CD4-positive, alpha-beta T cell treated with Interleukin-15 for 1 hour (primary cell): ENCODE results near the gene TMEM164.
A peak's percentile ranks its signal among the peaks of the same experiment; 100 is the strongest.
"Not testable (repeated sequence)": the region's sequence is repeated elsewhere in the genome, so short reads cannot be mapped to it uniquely, and the experiment has no call there.

Experiments used
- DNase-seq: peaks from one replicate; pipeline ENCODE4 v3.0.0-alpha.2; 2020

TMEM164 gene

DNA sequence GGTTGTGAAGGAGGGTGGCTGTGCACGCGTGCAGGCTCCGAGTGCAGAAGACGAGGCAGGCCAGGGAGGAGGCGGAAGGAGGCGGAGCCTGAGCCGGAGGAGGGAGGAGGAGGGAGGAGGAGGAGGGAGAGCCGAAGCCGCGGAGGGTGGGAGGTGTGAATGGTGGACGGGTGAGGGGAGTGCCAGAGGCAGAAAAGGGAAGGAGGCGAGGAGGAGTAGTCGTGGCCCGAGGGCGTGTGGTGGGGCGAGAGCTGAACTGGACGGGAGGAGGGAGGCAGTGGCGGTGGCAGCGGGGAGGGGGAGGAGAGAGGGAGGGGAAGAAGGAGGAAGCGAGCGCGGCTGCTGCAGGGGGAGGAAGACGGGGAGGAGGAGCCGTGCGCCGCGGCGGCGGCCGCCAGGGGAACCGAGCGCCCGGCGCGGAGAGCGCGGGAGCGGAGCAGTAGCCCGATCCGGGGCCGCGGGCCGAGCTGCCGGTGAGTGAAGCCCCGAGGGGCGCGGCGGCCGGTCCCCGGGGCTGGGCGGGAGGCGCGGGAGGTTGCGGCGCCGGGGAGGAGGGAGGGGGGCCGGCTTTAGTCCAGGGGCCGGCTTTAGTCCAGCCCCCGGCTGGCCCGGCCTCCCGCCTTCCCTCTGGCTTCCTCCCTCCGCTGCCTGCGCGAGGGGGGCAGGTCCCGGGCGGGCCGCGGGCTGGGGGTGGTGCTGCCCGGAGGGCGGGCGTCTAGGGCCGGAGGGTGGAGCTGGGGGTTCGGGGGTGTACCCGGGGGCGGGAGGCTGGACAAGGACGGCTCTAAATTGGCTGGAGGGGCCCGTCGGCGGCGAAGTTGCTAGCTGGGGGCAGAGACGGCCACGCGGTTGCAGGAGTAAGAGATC lies at the start of gene TMEM164:
Gene TMEM164, plus strand, starts transcription at position 815 of the 867 bp plus-strand sequence. CDS start 661 bp downstream, outside the sequence.
- DNase-seq: peak; percentile 87

DNA sequence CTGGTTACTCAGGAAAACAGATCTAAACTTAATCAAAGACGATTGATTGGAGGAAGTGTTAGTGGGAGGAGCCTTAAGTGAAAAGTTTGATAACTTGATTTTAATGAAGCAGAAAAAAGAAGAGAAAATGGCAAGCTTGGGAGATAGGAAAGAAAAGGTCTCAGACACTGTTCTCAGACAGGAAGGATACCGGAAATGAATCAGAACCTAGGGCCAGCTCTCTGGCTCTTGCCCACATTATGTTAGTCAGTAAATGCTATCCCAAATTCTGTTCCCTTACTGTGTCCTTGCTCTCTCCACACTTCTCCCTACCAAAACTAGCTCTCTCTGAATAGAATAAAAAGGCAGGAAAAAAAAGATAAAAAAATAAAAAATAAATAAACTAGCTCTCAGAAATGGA lies 48.6 kb upstream of the TMEM164 start:
- no peak for DNase-seq

DNA sequence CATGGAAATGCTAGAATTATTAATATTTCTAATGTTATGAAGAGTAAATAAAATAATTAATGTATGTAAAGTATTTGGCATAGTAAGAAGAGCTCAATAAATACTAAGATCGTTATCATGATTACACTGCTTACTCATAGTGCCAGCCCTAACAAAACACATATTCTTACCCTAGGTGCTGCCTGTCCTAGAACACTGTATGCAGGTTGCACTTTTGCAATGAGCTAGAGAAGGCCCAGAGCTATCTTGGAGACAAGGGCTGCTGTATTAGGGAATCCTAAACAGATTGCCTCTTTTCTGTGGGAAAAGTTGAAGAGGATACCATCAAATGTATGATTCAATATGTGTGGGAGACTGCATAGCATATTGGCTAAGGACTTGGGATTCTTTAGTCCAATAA lies 48.0 kb upstream of the TMEM164 start:
- DNase-seq: no peak

DNA sequence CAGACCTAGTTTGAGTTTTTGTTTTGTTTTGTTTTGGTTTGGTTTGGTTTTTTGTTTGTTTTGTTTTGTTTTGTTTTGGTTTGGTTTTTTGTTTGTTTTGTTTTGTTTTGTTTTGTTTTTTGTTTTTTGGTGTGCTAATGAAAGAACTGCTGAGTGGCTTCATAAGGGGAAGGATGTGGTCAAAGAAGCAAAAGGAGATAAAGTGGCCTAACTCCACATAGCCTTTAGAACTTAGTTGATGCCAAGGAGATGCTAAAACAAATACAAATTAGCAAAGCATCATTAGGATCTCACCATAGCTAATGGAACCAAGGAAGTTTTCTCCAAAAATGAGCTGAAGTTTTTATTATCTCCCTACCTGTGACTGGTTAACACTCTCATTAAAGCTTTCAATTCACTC lies 44.6 kb upstream of the TMEM164 start:
- DNase-seq: no peak

DNA sequence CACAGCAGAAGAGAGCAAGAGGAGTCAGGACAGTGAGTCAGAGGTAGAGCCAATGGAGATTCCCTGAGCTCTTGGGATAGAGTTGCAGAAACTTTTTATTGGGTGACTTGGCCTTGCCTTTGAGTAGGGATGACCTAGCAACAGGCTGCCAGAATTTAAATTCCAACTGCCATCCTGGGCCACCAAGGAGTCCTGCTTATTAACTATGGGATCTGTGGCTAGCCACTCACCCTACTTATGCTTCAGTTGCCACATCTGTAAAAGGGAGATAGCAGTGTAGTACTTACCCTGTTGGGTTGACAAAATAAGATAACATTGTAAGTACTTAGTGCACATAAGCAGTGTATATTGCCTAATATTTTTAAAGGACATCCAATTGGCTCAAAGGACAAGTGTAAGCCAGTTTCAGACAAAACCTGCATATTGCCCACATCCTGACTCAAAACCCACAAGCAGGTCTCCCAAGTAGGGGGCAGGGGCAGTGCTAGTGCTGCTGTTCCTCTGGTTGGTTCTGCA lies 43.5 kb upstream of the TMEM164 start:
- DNase-seq: no peak

DNA sequence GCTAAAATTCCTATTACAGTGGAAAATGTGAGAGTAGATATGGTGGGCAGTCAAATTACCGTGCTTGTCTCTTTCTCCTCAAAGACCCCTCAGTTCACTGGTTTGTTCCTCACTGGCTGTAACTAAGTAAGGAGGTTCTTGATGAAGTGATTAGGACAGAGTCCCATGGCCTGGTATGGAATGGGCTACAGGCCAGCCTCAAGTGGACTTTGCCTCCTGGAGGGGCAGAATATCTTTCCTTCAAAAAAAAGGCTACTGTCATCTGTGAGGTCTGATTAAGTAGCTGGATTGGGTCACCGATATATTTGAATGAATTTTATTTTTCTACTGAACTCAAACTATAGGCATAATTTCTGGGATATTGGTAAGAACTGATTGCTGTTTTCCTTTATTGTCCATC lies 38.5 kb upstream of the TMEM164 start:
- no peak for DNase-seq

DNA sequence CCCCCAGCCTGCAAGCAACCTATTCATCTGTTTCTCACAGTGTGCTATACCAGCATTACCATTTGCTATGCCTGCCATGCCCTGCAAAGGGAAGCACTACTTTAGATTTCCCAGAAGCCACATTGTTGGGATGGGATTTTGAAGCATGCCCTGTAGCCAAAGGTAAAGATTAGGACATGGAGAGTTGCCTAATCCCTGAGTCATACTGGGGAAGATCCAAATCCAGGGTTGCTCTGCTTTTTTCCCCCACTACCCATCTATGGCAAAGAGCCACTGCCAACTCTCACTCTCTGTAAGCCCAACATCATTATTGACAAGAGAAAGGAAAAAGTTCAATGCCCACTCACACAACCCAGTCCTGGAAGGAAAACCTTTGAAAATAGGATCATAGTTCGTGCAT lies 36.7 kb upstream of the TMEM164 start:
- no peak for DNase-seq

DNA sequence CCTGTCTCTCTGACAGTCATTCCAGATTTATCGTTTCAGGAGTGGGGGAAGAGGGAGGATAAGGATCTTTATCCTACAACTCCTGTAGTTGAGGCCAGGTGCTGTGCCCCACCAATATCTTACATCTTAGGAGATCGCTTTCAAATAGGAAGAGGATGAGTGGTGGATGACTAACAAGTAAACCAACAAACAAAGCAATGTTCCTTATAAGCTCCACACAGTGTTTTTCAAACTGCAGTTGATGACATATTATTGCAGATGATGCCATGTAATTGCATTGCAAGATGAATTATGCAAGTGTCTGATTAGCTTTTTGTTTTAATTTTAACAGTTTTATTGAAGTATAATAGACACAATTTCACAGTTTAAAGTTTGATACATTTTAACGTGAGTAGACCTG lies 35.8 kb upstream of the TMEM164 start:
- DNase-seq: no peak

DNA sequence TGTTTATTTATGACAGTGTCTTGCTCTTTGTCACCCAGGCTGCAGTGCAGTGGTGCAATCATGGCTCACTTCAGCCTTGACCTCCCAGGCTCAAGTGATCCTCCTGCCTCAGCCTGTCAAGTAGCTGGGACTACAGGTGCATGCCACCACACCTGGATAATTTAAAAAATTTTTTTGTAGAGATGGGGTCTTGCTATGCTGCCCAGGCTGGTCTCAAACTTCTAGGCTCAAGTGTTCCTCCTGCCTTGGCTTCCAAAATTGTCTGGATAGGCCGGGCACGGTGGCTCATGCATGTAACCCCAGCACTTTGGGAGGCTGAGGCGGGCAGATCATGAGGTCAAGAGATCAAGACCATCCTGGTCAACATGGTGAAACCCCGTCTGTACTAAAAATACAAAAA lies 32.1 kb upstream of the TMEM164 start:
- not testable (repeated sequence) for DNase-seq

DNA sequence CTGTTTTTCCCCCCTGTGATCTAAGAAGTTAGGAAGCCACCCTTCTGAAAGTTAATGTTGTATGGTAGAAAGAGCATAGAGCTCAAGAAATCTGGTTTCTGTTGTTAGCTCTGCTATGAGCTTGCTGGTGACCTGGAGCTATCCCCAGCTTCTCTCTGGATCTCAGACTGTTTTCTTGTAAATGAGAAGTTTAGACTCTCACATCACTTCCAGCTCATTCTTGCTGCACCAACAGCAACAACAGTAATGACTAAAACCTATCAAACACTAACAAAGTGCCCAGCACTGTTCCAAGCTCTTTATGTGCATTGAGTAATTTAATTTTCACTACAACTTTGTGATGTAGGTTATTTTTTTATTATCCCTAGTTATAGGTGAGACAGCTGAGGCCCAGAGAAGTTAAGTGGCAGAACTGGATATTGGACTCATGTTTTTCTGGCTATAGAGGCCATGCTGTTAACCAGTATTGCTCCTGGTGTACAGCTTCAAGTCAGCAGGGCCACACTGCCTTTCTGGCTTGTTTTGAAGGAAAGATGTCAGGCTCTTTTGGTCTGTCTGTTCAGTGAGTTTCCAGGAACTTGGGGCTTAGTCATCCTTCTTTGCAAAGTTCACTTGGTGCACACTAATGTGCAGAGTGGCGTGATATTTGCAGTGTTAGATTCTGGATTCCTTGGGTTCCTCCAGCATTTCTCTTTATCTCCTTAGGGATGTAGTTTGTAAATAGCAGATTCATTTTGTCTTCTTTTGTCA lies 27.8 kb upstream of the TMEM164 start:
- DNase-seq: no peak

DNA sequence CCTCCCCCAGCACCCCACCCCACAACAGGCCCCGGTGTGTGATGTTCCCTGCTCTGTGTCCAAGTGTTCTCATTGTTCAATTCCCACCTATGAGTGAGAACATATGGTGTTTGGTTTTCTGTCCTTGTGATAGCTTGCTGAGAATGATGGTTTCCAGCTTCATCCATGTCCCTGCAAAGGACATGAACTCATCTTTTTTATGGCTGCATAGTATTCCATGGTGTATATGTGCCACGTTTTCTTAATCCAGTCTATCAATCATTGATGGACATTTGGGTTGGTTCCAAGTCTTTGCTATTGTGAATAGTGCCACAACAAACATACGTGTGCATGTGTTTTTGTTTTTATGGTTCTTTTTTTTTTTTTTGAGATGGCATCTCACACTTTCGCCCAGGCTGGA lies 17.7 kb upstream of the TMEM164 start:
- not testable (repeated sequence) for DNase-seq

DNA sequence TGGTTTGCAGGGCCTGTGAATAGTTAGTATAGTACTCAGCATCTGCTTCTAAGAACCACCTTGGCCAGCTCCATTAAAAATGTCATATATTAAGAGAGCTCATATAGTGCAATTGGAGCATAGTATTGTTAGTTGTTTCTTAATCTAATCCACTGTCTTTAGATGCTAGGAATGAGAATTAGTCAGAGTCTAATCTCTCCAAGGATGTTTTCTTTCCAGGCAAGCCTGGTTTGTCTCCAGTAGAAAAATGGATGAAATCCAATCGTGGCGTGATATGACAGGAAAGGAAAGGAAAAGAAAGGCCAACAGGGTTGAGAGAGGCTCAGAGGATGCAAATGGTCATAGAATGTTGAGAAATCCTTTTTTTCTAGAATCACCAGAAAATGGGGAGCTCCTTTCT lies 15.0 kb upstream of the TMEM164 start:
- DNase-seq: no peak

DNA sequence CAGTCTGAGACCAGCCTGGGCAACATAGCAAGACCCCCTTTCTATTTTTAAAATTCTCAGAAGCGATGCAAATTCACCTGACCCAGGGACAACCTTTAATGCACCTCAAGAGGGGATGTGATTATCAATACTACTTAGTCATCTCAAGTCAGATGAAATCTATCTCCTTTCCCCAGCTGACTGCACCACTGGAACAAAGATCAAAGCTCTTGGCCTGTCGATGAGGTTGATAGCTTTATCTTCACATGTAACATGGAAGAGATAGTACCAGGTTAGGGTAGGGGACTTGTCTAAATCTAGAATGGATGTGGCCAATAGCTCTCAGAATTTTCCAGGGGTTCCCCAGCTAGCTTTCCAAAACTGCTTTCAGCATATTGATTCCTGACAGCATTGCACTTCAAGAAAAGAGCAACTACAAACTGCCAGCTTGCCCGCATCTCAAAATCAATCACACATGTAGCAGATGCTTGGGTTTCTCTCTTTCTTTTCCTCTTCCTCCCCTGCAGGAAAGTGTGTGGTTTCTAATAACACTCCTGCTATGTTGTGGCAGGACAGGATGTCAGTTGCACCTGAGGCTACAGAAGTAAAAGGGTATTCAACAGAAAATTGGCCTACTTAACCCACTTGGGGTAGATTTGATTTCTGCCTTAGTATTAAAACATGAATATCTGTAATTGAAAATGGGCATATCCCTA lies 12.2 kb upstream of the TMEM164 start:
- no peak for DNase-seq

DNA sequence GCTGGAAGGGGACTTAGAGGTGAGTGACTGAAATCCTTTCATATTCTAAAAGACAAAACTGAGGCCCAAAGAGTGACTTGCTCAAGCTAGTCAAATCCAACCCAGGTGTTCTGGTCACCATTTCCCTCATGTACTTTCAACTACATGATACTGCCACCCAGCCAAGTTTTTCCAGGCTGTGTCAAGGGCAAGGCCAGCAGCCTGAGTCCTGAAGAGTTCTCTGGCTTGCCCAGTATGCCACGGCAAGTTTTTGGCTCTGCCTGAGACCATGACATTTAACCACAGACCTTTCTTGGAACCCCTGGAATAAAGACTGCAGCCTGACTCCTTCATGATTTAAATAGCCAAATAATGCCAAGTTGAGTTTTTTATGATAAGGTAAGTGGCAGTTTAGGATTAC lies 10.7 kb upstream of the TMEM164 start:
- no peak for DNase-seq

DNA sequence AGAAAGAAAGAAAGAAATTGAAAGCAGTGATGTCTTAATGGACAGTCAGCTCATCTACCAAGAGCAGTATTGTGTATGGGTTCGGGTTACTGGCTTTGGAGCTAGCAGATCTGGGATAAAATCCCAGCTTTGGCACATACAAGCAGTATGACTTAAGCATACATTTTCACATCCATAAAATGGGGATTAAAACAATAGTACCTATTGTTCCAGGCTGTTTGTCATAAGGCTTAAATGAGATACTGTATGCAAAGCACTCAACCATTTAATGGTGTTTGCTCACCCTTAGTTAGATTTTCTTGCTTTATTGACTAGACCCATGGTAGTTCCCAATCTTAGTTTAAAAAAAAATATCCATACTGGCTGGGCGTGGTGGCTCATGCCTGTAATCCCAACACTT lies 7.8 kb upstream of the TMEM164 start:
- DNase-seq: no peak

DNA sequence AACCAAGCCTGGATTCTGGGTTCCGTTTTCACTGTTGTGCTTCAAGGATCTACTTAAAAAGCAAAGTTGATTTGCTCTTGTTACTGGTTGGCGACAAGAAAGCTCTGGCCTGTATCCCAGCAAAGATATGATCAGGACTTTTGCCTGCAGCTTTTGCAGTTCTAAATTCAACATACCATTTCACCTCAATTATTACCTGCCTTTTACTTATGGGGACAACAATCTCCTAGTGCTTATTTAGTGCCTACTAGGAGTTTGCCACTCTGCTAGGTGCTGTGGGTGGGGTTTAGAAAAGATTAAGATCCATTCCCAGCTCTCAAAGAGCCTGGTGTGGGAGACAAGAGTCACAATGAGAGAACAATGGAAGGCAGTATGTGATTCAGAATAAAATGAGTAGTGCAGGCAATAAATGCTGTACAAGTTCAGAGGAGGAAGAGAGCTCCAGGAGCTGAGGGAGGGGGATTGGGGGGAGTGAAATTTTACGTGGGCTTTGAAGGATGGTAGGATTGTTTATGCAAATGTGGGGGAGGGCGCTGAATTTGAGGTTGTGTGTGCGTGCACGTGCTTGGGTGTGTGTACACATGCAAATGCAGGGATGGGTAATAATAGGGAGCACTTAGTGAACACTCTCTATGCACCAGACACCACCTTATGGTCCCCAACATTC lies 5.0 kb upstream of the TMEM164 start:
- DNase-seq: no peak

DNA sequence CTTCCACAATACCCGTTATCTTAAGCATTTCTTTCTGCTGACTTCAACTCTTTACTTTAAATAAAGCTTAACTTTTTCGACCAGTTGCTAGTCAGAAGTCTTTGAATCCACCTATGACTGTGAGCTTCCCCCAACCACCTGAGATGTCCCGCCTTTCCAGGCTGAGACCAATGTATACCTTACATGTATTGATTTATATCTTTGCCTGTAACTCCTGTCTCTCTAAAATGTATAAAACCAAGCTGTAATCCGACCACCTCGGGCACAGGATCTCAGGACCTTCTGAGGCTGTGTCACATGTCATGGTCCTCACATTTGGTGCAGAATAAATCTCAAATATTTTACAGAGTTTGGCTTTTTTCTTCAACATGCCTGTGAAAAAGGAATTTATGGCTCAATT lies 2.9 kb upstream of the TMEM164 start:
- no peak for DNase-seq

DNA sequence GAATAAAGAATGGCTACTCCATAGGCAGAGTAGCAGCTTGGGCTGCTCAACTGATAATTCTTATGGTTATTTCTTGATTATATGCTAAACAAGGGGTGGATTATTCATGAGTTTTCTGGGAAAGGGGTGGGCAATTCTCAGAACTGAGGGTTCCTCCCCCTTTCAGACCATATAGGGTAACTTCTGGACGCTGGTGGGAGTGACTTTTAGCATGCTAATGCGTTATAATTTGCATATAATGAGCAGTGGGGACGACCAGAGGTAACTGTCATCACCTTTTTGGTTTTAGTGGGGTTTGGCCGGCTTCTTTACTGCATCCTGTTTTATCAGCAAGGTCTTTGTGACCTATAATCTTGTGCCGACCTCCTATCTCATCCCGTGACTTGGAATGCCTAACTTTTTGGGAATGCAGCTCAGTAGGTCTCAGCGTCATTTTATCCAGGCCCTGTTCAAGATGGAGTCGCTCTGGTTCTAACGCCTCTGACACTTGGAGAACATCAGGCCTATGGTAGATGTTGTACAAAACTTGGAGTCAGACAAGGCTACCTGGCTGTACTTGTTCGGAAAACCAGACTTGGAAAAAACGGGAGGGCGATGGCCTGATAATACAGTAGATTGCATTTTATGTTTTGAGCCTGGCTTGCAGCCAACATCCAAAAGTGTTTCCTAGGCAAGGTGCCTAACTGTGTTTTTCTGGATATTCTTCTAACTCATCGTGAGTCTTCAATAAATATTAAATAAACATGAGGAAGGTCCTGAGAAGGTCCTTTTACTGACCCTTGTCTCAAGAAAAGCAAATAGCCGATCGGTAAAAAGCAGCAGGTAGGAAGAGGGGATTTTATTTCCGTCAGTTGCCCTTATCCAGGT lies 1.8 kb upstream of the TMEM164 start:
- no peak for DNase-seq

DNA sequence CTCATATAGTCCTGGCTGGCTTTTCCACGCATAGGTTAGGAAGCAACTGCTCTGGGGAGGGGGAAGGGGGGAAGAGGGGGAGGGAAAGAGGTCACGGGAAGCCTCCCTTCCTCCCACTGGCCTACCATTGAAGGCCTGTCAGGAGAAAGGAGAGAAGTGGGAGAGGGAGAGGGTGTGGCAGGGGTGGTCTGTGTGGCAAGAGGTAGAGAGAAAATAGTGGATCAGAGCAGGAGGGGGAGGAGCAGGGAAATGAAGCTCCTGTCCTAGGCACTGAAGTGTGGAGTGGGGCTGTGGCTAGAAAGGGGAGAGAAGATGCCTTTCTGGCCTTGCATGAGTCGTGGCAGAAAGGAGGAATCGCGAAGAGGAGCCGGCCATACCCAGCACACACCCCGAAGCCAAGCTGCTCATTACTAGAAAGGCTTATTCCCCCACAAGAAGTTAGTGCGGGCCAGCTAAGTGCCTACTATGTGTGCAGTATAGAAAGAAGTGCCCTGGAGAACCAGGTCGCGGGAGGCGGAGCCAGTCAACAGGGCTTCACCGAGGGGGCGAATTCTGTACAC lies 1.1 kb upstream of the TMEM164 start:
- no peak for DNase-seq

DNA sequence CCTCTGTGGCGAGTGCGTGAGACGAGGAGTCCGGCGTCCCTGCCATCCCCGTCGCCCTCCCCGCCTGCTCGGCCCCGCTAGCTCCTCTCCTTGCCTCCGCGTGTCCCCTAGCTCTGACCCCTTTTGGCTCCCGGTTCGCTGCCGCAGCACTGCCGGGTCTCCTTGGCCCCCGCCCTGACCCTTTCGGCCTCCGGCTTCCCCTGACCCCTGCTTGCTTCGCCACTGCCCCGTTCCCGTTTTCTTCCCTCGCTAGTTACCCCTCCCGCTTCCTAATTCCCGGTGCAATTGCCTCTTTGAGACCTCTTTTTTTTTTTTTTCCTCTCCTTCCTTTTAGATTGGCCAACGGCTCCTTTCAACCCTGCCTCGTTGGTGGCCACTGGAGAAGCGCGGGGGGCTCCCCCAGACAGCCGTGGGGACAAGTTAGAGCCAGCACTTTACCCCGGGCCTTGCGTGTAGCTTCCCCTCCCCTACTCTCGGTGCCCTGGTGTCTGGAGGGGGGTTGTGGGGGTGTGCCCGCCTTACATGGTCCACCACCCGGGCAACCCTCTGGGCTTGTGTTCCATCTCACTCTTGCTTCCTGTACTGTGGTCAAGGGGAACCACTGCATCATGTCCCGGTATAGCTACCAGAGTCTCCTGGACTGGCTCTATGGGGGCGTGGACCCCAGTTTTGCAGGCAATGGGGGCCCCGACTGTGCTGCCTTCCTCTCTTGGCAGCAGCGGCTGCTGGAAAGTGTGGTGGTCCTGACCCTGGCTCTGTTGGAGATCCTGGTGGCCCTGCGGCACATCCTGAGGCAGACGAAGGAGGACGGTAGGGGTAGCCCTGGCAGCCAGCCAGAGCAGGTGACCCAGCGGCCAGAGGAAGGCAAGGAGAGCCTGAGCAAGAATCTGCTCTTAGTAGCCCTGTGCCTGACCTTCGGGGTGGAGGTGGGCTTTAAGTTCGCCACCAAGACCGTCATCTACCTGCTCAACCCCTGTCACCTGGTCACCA lies 548 bp downstream of the TMEM164 start:
- DNase-seq: peak; percentile 18
